ENCODE results near the gene ANKRA2.
"Not testable (repeated sequence)": the region's sequence is repeated elsewhere in the genome, so short reads cannot be mapped to it uniquely, and the experiment has no call there.

Gene ANKRA2

DNA sequence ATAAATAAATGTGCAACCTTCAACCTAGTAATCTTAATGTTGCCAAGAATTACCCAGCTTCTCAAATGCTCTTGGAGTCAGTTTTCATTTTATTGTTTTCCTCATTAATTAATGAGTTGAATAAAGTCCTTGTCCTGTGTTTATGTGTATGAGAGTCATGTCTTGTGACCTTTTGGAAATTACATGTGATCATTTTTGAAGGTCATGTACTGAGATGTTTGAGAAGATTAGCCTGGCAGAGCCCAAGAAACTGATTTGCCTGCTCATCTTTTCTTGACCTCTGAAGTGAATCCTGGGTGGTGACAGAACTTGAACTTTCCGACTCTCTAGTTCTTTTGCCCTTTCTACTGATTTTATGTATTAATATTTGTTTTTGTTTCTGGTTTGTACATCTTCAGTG lies 15.4 kb downstream of the ANKRA2 start:
- DNase-seq (ENCODE audit: low spot score), result no peak

DNA sequence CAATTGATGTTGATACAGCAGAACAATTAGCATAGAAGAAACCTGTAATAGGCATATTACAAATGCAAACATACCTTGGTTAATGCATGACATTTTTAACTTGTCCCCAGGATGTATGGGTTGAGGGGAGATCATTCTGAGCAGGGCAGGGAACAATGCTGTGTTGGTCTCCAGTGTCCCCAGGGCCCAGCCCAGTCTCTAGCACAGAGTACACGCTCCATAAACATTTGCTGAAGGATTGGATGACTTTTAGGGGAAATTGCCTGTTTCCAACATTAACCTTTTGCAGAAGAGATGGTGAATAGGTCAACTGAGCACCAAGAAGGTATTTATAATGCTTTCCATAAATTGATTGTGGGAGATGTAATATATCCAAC lies 20.0 kb downstream of the ANKRA2 start:
- no peak for DNase-seq (ENCODE audit: low spot score)

DNA sequence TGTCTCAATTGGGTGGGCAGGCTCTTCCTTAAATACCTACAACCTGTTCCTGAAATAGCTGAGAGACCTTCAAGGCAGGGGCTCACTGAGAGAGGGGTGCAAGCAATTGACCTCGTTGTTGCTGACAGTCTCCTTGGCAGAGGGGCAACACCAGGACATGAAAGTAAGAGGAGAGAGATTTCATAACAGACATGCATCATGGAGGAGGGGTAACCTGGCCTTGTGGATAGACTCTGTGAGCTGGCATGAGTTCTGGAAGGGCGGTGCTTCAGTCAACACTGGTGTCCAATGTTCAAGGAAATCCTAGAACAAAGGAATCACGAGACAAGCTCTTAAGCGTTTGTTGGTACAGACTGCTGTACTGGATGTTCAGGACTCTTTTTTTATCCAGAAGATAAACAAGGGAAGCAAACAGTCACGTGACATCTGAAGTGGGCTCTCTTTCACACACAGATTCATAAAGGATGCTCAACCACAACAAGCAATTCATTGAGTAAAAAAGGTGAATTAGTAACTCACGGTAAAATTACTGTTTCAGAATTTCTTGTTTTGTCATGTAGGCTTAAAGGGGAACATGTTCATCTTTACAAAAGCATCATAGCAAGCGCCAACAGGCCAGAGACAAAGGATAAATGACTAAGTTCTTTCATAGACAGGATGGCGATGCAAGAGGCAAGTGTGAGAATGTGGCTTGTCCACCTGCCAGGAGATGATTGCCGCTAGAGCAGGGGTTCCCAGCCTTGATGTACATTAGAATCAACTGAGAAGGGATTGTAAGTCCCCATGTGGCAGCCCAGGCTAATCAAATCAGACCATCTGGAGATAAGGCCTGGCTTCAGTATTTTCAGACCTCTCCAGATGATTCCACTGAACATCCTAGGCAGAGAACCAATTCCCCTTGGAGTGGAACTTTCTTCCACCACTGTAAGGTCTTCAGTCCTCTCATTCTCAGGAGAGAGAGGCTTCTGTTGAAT lies 20.7 kb downstream of the ANKRA2 start:
- no peak for DNase-seq (ENCODE audit: low spot score)

DNA sequence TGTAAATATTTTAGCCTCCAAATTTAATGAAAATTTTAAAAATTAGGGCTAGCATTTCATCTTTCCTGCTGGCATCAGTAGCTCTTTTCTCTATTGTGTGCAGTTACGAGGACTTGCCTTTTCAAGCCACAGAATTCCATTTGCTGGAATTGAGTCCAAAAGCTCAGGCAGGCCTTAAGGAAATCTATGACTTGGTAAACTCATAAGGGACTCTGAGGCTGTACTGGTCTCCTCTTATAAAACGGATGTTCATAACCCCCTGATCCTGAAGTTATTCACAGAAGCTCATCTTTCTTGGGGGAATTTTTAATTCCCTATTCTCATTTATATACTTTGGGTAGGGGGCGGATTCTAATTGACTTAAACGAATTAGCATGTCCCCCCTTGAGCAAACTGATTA lies 23.4 kb downstream of the ANKRA2 start:
- no peak for DNase-seq (ENCODE audit: low spot score)

DNA sequence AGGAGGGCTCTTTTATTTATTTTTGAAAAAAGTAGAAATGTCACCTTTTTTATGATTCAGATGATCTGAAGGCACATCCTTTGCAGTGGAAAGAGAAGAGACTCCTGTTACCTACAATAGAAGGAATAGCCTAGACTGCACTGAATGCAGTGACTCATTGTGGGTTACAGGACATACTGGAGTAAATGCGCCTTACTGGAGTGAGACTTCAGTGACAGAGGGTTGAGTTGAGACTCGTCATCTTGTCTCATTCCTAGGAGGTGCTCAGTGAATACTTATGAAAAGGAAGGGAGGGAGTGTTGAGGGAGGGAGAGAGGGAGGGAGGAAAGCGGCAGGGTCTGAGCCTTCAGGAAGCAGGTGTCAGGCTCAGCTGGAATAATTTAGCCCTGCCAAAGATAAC lies 25.2 kb downstream of the ANKRA2 start:
- DNase-seq (ENCODE audit: low spot score), result no peak

DNA sequence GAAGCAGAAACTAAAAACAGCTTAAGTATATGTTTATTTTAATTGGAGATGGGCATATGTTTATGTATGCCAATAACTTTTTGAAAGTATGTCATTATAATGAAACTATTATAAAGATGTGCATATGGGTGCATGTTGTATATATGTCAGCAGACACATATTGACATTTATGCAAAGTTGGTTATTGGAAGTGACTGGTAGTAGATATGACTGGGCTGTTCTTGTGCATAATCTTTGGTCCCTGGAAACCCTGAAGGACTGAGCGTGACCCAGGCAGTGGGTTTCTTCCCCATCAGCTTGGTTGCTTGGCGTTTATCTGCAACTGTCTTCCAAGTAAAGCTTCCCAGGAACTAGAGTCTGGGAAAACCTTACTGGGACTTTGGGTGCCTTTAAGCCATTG lies 25.7 kb downstream of the ANKRA2 start:
- no peak for DNase-seq (ENCODE audit: low spot score)

DNA sequence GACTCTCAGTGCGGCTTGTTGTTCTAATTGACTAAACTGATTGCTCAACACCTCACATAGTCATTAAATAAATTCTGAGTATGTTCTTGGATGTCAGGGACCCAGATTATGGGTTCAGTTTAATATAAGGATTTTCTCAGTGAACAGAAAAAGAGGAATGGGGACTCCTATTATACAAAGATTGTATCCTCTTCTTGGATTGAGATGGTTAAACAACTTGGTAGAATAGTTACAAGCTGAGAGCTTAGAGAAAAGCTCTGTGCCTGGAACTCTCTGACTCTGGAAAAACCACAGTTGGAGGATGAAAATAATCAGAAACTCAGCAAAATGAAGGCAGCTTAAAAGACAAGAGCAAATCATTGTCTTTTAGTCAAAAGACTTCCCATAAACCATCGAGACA lies 30.5 kb downstream of the ANKRA2 start:
- DNase-seq (ENCODE audit: low spot score), result no peak

DNA sequence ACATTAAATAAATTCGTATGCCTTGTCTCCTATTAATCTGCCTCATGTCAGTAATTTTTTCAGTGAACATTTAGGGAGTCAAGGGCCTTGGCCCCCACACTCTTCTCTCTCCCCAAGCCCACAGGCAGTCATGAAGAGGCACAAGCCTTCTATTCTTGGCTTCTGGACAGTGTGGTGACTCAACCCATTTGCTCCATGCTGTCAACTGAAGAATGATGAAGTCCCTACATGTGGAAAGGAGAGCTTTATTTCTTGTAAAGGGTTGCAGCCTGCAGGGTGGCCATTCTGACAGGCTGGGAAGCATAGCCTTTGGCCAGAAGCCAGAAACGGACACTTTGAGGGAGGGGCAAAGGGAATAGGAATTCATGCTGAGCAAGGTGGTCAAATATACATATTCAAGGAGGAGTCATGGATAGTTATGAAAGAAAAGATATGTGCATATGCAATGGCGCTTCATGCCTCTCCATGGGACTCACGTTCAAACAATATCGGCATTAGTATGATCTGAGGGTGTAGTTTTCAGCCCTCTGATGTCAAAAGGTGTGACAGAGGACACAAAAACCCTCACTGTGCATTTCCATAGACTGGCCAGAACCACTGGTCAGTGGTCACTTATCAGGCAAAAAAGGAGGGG lies 31.3 kb downstream of the ANKRA2 start:
- DNase-seq (ENCODE audit: low spot score), result no peak

DNA sequence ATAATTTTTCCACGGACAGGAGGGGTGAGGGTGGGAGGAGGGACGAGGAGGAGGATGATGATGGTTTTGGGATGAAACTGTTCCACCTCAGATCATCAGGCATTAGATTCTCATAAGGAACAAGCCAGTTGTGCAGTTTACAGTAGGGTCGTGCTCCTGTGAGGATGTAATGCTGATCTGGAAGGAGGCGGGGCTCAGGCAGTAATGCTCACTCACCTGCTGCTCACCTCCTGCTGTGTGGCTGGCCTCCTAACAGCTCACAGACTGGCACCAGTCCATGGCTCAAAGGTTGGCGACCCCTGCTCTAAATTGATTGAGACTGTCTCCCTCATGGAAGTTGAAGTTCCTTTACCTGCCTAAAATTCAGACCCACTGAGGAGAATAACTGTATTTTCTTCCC lies 33.2 kb downstream of the ANKRA2 start:
- DNase-seq (ENCODE audit: low spot score), result no peak

DNA sequence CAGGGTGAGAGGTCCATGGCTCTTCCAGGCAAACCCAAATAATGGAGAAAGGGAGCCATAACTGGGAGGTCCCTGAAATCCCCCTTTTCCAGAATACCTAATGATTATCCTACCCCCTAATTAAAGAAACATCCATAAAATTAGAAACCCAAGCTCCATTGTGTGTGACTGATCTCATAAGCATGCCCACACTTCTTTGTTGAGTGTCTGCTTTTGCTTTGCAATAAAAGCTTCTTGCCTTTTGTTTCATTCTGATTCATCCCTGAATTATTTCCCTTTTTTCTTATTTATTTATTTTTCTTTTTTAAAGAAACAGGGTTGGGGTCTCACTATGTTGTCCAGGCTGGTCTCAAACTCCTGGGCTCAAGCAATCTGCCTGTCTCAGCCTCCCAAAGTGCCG lies 34.1 kb downstream of the ANKRA2 start:
- no peak for DNase-seq (ENCODE audit: low spot score)

DNA sequence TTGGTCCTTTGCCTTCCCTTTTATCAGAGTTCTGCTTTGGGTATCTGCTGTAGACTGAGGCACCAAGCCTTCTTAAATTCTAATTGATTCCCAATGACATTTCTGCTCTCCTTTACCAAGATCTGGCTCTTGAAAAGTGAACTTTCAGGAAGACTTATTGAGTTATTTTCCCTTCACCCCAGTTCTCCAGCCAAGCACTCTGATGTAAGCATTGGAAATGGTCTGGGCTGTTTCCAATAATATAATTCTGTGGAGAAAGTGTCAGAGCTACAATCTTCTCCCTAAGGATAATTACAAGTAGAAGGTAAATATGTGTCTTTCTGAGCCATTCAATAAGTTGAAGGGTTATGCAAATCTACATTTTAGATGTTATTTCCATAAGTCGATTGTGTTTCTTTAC lies 36.4 kb downstream of the ANKRA2 start:
- no peak for DNase-seq (ENCODE audit: low spot score)

DNA sequence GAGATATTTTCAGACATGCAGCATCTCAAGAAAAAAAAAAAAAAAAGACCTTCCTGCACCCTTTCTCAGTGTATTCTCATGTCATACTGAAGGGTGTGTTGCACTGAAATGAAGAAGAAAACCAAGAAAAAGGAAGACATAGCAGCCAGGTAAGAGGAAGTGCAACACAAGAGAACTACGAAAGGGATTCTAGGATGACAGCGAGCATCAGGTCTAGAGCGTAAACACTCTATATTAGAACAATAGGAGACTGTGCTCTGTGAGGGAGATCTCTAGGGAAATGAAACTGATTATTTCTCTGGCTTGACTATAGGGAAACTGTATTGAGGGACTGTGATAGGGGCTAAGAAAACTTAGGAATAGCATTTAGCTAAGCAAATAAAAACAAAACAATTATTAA lies 37.2 kb downstream of the ANKRA2 start:
- DNase-seq (ENCODE audit: low spot score), result no peak

DNA sequence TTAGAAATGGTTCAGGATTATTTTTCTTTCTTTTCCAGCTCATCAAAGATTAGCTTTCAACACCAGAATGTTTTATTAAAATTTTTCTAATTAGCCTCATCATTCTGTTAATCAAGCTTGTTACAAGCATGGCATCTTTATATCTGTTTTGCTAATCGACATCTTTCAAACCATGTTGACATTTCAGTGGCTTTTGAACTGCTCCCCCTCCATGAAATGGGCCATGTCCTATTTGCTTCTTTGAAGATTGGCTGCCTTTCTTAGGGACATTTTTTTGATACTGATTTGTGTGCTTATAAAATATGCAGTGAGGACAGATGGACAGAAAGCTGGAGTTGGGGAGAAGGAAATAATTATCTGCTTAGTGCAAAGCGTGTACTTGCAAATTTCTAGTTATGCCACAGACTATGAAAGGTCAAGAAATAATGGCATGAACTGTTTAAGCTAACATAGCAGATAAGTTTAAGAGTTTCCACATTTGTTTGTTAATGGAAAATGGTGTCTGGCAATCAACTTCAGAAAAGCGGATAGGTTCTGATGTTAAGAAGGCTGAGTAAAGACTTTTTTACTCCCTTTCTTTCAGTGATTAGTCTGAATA lies 39.7 kb downstream of the ANKRA2 start:
- DNase-seq (ENCODE audit: low spot score), result no peak

DNA sequence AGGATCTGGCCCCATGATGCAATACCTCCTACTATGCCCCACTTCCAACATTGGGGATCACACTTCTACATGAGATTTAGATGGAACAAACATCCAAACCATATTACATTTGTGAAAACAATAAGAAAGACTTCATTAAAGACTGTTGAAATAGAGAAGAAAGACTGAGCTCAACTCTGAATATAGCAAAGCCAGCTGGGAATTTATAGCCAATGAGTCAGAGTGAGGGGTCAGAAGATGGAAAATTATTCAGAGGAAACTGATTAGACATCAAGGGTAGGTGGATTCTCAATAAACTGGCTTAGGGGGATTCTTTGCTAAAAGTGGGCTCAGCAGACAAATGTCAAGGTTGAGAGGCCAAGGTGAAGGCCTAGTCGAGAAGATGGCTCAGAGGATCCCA lies 41.6 kb downstream of the ANKRA2 start:
- no peak for DNase-seq (ENCODE audit: low spot score)

DNA sequence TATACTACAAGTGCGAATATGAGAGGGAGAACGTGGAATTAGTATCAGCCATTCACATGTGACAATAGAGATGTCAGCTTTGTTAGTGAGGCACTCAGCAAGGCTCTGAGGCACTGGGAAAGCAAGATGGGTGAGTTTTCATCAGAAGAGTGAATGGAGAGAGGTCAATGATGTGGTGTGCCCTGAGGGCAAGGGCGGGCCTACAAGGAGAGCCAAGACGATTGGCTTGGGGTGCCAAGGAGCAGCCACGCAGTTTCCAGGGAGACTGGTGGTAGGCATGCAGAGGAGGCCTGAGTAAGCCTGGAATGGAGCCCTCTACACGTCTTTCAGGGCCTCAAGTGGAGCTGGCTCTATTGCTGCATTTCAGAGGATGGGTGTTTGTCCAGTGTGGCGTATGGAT lies 42.5 kb downstream of the ANKRA2 start:
- DNase-seq (ENCODE audit: low spot score), result no peak

DNA sequence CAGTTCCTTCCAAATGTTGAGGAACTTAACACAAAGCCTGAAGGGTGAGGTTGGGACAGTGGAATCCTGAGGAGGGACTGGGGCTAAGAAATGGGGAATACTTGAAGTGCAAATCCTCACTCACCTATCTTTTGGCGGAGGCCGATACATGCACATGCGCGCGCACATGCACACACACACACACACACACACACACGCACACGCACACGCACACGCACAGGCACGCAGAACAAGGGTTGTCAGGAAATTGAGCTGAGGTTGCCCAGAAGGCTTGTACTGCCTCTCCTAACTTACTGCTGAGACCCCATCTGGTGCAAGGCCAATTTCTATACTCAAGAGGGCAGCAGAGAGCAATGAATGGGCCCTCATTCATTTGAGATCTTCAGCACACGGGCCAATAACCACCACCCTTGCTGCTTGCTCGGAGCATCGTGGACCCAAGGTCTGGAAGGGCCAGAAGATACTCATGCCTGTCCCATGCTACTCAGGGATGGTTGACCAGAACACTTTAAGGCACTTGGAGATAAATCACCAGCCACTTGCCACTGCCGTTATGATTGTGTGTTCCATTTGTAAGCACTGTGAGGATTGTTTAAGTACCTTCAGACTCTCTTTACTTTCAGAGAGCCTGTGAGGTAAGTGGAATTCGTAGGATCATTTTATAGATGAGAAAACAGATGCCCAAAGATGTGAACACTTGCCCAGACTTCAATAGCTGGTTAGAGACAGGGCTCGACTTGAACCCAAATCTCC lies 45.7 kb downstream of the ANKRA2 start:
- DNase-seq (ENCODE audit: low spot score), result peak; percentile 74

DNA sequence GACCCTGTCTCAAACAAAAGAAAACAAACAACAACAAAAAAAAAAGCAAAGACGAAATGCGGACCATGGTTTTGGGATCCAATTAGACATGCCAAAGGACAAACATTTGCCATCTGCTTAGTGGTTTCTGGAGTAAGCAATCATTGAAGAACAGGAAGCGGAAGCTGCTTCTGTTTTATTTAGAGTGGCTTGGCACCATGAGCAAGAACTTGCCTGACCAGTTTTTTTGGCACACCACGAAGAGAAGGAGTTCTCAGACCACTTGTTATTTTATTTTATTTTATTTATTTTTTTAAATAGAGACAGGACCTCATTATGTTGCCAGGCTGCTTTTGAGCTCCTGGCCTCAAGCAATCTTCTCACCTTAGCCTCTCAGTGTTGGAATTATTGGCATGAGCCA lies 50.2 kb downstream of the ANKRA2 start:
- no peak for DNase-seq (ENCODE audit: low spot score)

DNA sequence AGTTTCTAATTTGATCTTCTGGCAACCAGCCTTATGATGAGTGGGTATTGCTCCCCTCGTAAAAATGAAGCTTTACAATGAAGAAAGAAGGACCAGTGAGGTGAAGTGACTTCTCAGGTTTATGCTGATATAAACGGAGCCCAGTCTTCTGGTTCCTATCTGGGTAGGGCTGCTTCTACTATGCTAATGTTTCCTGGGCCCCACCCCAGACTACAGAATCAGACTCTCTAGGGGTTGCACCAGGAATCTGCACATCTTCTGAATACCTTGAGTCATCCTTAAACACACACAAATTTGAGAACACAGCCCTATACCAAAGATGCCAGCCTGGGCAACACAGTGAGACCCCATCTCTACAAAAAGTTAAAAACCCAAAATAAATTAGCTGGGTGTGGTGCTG lies 51.0 kb downstream of the ANKRA2 start:
- no peak for DNase-seq (ENCODE audit: low spot score)

DNA sequence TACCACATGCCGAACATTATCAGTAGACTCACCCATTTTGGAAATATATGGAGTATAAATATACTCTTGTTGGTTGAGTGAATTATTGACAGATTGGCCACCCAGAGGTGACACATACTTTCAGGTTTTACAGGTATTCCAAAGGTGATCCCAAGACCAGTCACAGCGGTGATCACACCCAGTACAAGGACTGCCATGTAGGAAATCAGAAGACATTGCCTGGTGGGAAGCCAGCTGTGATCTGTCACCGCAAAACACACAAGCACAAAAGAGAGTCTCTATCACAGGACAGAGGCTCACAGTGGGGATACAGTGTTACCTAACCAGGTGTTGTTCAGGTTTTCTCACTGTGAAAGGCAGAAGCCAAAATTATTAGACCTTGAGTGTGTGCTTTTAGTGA lies 51.4 kb downstream of the ANKRA2 start:
- DNase-seq (ENCODE audit: low spot score), result no peak

DNA sequence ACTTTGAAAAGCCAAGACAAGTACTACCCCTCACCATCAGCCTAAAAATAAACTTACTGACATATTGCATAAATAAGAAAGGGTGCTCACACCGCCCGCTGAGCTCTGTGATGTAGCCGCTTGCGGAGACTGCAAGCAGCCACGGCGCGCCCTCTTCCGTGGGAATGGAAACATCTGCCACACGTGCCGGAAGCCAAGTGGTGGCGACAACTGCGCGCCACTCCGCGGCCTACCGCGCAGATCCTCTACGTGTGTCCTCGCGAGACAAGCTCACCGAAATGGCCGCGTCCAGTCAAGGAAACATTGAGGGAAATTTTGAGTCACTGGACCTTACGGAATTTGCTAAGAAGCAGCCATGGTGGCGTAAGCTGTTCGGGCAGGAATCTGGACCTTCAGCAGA lies 56.9 kb downstream of the ANKRA2 start:
- not testable (repeated sequence) for DNase-seq (ENCODE audit: low spot score)

DNA sequence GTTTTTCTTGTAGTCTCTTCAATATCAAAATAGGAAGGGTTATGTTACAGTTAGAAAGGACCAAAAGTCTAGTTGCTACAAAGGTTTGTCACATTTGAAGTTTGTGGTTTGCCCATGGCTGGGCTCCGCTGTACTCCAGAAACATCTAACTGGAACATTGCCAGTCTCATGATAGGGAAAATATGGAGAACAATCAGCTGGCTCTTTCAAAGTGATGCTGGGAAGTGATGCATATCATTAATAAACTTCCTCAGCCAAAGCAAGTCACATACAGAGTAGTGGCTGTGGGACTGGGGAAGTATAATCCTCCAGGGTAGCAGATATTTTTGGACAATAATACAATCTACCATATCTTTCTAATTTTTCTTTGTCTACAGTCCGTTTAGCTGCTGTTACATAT lies 58.4 kb downstream of the ANKRA2 start:
- no peak for DNase-seq (ENCODE audit: low spot score)

DNA sequence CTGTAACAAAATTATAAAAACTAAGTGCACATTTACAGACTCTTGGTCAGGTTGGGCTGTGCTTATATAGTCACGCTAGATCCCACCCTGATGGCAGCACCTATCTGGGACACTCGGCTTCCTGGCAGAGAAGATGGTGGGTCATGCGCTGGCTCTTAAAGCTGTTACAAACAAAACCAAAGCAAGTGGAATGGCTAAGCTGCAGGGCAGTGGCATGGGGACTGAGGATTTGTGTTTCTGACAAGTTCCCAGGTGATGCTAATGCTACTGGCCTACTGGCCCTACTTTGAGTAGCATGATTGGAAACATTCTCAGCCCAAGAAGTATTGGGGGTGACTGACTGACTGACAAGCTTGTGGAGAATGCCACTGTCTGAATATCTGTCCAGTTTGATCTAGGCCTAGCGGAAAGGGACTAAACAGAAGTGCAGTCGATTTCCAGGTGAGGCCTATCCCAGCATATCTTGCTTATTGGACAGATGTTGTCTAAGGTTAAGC lies 58.9 kb downstream of the ANKRA2 start:
- DNase-seq (ENCODE audit: low spot score), result no peak

Data from putamen (tissue), 1 donor.